GM10847 (cell line): ENCODE measurements around the gene DDX17.

Experiments used
- POLR2A ChIP-seq: IDR thresholded peaks from 2 replicates; pipeline ENCODE4 v1.6.1; 2011; ENCODE audit not compliant: insufficient read length; ENCODE audit errors: extremely low read depth

The DDX17 gene

DNA sequence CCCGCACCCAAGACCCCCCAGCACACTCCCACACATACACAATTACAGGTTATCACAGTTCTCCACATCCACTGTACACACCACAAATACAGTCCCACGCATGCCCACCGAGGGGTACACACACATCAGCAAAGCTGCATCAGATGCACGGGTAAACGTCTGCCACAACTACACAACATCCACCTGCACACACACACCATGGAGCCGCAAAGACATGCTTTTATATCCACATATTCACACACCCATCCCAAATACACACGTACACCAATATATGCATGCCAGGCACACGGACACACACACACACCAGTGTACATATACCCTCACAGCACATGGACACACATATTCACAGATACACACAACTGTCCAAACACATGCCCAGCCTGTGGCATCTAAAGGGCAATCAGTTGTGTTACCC lies 45.7 kb downstream of the DDX17 start:
- no peak for TF ChIP-seq POLR2A

DNA sequence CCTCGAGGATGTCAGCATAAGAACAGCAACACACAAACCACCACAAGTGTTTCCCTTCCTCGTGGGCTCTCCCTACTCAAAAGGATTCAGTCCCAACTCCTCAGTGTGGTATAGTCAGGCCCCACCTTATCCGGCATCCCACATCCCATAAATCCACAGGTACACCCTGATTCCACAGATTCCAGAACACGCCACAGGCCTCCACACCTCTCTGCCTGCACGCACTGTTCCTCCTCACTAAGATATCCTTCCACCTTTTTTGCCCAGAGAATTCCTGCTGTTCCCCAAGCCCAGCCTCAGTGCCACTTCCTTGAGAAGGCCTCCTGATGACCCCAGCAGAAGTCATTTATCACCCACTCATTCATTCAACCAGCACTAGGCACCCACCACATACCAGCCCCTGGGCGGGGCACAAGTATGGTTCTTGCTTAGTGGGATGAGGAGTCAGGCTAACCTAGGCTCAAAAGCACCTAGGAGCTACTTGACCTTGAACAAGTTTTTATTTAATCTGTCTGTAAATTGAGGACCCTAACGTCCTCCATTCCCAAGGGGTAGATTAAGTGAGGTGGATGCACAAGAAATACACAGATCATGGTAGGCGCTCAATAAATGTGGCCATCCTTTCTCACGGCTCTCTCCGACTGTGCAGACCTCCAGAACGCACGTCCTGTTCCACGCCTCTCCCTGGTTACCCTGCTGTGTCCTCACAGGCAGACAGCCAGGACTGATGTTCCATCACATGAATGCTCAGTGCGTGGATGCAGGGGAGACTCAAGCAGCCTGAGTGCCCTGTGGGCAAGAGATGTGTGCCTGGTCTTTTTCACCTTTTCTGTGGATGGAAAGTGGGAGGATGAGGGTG lies 49.0 kb downstream of the DDX17 start:
- no peak for TF ChIP-seq POLR2A

DNA sequence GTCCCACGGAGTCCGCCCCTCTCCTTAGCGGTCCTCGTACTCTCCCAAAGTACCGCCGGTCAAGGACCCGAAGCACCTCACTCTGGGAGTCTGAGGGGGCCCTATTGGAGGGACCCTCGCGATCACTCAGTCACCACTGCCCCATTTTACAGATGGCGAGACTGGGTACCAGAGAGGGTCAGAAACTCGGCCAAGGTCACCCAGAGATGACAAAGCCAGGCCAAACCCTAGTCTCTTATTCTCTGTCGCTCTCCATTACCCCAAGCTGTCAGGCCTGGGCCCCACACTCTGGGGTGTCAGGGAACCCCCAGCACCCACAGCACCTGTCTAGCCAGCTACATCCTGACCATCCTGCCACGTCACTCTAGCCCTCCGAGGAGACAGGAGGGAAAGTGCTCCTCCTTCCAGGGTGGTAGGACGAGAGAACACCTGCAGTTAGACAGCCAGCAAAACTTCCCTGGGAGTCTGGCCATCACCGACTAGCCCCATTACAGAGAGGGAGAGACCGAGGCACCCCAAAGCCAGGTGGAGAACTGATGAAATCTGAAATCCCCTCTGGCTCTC lies 49.8 kb downstream of the DDX17 start:
- TF ChIP-seq POLR2A = no peak

DNA sequence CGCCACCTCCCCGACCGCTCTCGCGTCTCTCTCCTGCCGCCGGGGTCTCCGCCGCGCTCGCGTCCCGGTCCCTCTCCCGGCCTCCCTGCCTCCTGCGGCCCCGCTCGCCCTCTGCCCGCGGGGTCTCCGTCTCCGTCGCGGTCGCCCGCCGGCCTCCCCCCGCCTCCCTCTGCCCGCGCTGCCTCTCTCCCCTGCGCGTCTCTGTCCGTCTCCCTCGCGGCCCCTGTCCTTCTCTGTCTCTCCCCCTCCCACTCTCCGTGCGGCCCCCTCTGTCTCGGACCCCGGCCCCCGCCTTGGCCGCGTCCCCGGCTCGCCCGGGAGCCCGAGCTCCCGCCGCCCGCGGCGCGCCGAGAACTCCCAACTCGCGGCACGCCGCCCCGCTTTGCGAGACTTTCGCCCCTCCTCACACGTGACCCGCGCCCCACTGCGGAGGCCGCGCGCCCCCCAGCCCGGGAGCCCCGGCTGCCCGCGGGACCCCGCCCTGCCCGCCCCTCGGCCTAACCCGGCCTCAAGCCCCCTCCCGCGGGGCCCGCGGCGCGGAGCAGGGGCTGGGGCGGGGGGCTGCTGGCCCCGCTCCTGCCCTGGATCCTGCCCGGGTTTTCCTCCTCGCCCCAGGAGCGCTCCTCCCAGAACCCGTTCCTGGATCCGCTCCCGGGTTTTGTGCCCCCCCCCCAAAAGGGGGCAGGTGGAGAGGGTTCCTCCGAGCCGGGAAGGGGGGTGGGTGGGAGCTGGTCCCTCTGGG lies 50.4 kb downstream of the DDX17 start:
- TF ChIP-seq POLR2A = no peak

DNA sequence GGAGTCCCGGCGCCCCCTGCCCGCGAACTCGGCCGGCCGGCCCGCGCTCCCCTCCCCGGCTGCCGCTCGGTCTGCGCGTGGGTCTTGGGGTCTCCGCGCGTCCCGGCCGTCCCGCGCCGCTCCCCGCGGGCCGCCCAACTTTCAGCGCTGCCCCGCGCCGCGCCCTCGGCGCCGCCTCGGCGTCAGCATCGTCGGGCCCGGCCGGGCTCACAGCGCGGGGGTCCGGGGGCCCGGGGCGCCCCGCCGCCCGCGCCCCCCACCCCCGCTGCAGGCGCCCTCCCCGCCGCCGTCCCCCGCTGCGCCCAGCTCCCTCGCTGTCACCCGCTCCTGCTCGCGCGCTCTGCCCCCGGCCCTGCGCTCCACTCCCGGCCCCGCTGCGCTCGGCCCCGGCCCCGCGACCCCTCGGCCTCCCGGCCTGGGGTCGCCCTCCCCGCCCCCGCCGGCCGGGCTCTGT lies 51.0 kb downstream of the DDX17 start, which contains the start of gene KCNJ4:
Gene KCNJ4, minus strand, starts transcription at position 124 of the 454 bp plus-strand sequence. CDS start 27,067 bp downstream, outside the sequence.
- no peak for TF ChIP-seq POLR2A

DNA sequence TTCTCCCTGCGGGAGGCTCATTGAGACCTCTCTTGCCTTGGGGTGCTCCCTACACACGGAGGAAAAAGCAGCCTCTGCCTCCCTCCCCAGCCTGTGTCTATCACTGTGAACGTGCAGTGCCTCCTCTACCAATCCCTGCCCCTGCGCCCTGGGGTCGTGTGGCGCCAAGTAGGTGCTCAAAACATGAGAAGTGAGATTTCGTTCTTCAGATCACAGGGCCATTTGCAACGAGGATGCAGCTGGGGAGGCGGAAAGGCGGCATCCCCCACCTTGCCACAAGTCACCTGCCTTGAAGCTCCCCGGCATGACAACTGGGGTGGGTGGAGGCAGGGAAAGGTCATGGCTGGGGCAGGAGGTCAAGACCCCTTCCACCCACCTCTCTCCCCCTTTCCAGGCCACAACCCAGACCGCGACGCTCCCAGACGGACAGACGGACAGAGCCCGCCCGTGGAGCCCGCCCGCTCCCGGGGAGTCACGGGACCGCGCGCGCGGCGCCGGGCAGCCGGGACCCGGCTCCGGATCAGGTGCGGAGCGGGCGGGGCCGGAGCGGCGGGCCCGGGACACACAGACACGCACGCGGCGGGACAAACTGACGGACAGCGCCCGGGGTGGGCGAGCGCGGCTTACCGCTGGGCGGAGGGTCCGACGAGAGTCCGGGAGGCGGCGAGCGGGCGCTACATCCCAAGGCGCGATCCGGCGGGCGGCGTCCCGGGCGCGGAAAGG lies 51.6 kb downstream of the DDX17 start:
- no peak for TF ChIP-seq POLR2A

DNA sequence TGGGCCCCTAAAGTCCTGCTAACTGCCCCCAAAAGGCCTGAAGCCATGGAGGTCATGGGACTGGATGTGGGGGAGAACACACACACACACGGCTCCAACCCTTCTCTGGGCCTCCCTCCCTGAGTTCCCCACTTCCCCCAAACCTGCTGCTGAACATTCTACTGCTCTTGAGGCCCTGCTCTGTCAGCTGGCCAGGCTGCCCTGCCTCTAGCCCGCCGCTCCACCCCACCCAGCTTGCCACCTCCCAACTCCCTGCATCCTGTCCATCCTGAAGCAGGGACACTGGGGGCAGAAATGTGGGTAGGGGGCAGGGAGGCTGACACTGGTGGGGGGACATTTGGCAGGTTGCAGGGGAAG lies 52.1 kb downstream of the DDX17 start:
- no peak for TF ChIP-seq POLR2A

DNA sequence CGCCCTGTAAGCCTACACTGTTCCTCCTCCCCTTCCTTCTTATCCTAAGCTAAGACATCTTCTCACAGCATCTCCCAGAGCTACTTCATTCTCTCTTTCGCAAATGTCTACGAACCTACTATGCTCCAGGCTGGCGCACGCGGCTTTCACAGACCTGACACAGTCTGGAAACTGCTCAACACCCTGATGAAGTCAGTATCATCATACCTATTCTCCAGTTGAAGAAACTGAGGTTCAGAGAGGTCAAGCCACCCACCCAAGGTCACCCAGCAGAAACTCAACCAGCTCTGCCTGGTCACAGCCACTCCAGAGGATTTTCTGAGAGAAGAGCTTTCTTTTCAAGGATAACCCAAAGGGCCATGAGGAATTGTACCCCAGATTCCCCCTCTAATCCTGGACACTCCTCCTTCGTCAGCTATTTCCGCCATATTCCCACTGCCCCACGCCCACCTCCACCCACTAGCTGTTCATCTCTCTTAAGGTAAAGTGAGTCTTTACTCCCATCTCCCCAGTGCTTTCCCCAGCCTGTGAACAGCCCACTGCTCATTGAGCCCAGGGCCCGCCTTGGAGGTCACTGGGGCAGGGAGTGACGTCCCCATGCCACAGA lies 52.9 kb downstream of the DDX17 start:
- TF ChIP-seq POLR2A = no peak

DNA sequence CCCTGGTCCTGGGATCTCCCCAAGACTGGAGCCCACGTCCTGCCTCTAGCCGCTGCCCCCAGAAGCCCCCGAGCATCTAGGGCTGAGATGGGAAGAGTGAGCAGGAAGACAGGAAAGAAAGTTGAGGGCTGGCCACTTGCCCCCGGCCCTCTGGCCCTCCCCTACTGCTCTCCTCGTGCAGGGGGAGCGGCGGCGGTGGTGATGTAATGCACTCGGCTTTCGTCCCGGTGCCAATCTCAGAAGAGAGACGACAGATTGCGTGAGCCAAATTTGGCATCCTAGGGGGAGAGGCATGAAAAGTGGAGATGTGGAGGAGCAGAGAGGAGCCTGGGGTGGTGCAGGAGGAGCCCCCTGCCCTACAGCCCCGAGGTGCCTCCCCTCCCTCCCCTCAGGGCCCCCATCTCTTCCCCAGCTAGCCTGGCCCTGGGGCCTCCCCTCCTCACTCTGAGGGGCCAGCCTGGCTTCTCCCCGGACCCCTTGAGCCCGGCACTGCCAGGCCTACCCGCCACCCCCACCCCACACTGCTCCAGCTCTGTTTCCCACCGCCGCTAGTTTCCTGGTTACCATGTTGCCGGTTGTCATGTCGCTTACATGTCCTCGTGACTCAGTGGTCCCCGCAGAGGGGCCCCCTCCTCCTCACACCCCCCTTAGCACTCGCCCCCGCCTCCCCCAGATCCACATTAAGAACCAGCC lies 53.6 kb downstream of the DDX17 start:
- TF ChIP-seq POLR2A = no peak

DNA sequence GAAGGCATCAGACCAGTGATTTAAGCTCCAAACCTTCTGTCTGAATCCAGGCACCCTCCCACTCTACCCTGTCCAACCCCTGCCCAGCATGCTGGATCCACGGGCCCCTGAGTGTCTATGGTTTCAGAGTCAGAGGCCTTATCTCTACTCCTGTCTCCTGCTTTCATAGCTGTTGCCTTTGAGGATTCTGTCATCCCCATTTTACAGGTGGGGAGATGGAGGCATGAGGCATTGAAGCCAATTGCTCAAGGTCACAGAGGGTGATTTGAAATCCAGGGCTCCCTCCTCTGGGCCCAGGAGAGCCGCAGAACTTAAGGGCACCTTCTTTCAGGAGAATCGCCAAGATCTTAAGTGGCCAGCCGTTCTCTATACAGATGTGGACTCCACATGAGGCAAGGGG lies 54.2 kb downstream of the DDX17 start:
- no peak for TF ChIP-seq POLR2A

DNA sequence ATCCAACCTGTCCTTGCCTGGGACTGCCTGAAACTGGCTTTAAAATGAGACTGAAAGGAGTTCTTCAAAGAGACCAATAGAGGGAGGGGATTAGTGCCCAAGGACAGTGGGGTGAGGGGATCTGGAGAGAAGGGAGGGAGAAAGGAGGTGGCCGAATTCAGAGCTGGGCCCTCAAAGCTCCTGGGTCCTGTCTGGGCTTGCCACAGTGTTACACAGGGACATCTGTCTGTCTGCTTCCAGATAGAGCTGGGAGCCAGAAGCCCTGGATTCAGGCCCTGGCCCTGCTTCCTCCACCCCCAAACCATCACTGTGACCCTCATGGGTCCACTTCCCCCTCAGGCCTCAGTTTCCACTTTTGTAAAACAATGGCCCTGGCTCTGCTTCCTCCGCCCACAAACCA lies 54.7 kb downstream of the DDX17 start:
- TF ChIP-seq POLR2A = no peak

DNA sequence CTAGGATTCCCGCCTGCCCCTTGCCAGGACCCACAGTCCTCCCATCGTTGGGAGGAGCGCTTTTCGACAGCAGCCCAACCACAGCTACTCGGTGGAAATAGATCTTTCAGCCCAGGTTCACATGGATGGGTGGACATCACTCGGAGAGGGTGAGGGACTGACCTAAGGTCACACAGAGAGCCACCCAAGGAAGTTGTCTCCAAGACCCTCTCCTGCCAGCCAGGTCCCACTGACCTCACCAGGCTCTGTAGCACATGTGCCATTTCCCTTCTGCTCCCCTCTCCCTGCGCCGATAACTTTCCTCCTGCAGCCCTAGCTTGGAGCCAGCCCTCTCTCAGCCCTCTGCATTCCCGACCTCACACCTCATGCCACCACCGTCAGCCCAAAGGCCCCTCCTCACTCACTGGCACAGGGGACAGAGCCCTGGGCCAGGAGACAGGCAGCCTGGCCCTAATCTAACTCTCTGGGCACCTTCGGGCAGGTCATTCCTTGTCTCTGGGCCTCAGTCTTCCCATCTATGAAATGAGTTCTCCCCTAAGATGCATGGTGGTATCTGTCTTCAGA lies 55.8 kb downstream of the DDX17 start:
- TF ChIP-seq POLR2A = no peak

DNA sequence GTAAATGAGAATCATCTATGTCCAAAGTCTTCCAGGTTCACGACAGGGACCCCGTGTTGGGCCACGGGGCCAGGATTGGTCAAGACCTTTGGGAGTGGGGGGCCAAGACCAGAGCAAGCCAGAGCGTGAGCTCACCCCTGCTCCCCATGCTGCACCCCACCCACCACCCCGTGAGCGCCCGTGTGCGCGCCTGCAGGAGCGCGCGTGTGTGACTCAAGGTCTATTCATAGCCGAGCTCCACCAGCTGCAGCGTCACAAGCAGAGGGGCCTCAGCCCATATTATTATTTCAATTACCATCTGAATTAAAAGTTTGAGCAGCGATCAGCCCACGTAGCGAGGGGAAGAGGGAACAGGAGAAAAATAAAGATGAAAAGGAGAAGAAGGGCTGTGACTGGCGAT lies 56.3 kb downstream of the DDX17 start:
- no peak for TF ChIP-seq POLR2A
